GM12878 (cell line): ENCODE measurements around the gene C6orf62.

Experiments
- BMI1 ChIP-seq: fragments of 450-650 bp; IDR thresholded peaks from 2 replicates; pipeline ENCODE4 v1.6.1; 2016; ENCODE audit warnings: mild to moderate bottlenecking, moderate library complexity, borderline replicate concordance
- CBX5 ChIP-seq: sonication (generic); IDR thresholded peaks from 2 replicates; pipeline ENCODE4 v1.6.1; 2016; ENCODE audit warnings: low read depth, moderate library complexity, mild to moderate bottlenecking, inconsistent platforms
- CHD2 ChIP-seq: IDR thresholded peaks from 2 replicates; pipeline ENCODE4 v1.6.1; 2011; ENCODE audit warnings: low read depth, low read length, improper control_type of control experiment, borderline replicate concordance
- CTCF ChIP-seq, 3 experiments: IDR thresholded peaks in 2 of 3; conservative IDR thresholded peaks in 1 of 3; 2 replicates each; pipeline ENCODE4 v1.5.1; 2011; ENCODE audit warnings: low read depth in 3 of 3, low read length in 3 of 3, mild to moderate bottlenecking in 3 of 3, control low read depth in 2 of 3, moderate library complexity in 2 of 3, inconsistent platforms in 1 of 3, mixed read lengths in 1 of 3; ENCODE audit not compliant: control insufficient read depth in 2 of 3, insufficient read depth in 1 of 3; ENCODE audit errors: extremely low read depth in 1 of 3
- FOS ChIP-seq: IDR thresholded peaks from 3 replicates; pipeline ENCODE4 v1.6.1; 2011; ENCODE audit warnings: borderline replicate concordance; ENCODE audit not compliant: insufficient read length; ENCODE audit errors: extremely low read depth
- POLR2A ChIP-seq: IDR thresholded peaks from 2 replicates; pipeline ENCODE4 v1.6.1; 2011; ENCODE audit warnings: low read depth, mild to moderate bottlenecking, low read length
- POLR2AphosphoS5 ChIP-seq: IDR thresholded peaks from 2 replicates; pipeline ENCODE4 v1.6.1; 2011; ENCODE audit warnings: mild to moderate bottlenecking, low read length, inconsistent platforms
- REST ChIP-seq: IDR thresholded peaks from 2 replicates; pipeline ENCODE4 v1.6.1; 2012; ENCODE audit warnings: mild to moderate bottlenecking, low read depth, low read length
- SIN3A ChIP-seq: IDR thresholded peaks from 2 replicates; pipeline ENCODE4 v1.6.1; 2012; ENCODE audit warnings: low read depth, low read length, improper control_type of control experiment
- SMC3 ChIP-seq: IDR thresholded peaks from 2 replicates; pipeline ENCODE4 v1.6.1; 2011; ENCODE audit warnings: low read length, improper control_type of control experiment, borderline replicate concordance
- TAF1 ChIP-seq: IDR thresholded peaks from 2 replicates; pipeline ENCODE4 v1.6.1; 2011; ENCODE audit warnings: mild to moderate bottlenecking, low read depth, low read length, borderline replicate concordance
- USF1 ChIP-seq: IDR thresholded peaks from 2 replicates; pipeline ENCODE4 v1.6.1; 2011; ENCODE audit warnings: borderline replicate concordance, low read depth, mild to moderate bottlenecking, moderate library complexity, mixed read lengths, low read length; ENCODE audit not compliant: insufficient read depth; ENCODE audit errors: extremely low read length
- ZBED1 ChIP-seq: IDR thresholded peaks from 2 replicates; pipeline ENCODE4 v1.6.1; 2016; ENCODE audit warnings: borderline replicate concordance
- ZNF24 ChIP-seq: fragments of 450-650 bp; IDR thresholded peaks from 2 replicates; pipeline ENCODE4 v1.6.1; 2017; ENCODE audit warnings: antibody characterized with exemption, mild to moderate bottlenecking

- TF ChIP-seq ZNF24: no peak
- TF ChIP-seq POLR2AphosphoS5: no peak
- TF ChIP-seq TAF1: no peak
- TF ChIP-seq SIN3A: no peak
- TF ChIP-seq CTCF (IDR thresholded peaks at IDR 0.05 in 2 of 3, conservative IDR thresholded peaks at IDR 0.05 in 1 of 3; ENCODE audit: control insufficient read depth in 2 of 3, extremely low read depth in 1 of 3, insufficient read depth in 1 of 3, low read depth in 3 of 3, low read length in 3 of 3): no peak
- TF ChIP-seq FOS: no peak
- TF ChIP-seq USF1: no peak
- no peak for TF ChIP-seq SMC3
- no peak for TF ChIP-seq POLR2A
- TF ChIP-seq ZBED1: no peak
- 0 out of 2 replicates have a peak, but pooled peaks have one; percentile 0 for TF ChIP-seq CBX5
- no peak for TF ChIP-seq CHD2
- no peak for TF ChIP-seq REST
- no peak for TF ChIP-seq BMI1
These were observed 51.6 kb downstream of the C6orf62 start for GRCh38 chr6:24667378-24667803.
